Suppressor macrophage treated with lipopolysaccharide for 4 hours (primary cell): ENCODE measurements around the gene P2RX6.

Experiments
- DNase-seq: peaks from one replicate; pipeline ENCODE4 v3.0.0-alpha.2; 2020

P2RX6 gene

DNA sequence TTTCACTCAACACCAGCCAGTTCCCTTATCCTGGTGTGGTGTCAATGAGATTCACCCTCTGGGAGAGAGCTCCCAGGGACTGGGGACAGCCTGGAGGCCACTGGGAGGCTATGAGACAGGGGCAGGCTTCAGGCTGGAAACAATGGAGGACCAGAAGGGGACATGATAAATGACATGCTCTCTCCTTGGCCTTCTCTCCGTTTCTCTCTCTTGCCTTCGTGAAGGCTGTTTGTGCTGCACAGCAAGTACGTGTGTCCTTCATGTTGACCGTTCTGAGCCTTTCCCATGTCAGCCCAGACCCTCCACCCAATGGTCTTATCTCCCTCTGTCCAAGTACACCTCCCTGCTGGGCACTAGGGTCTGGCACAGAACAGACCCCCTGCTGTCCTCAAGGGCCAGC lies 34.4 kb upstream of the P2RX6 start:
- no peak for DNase-seq

GRCh38 chr22:20980938-20981722 lies 33.8 kb upstream of the P2RX6 start:
- DNase-seq, result no peak

GRCh38 chr22:20981787-20982562 lies 33.0 kb upstream of the P2RX6 start, which contains the start of gene LZTR1:
LZTR1 (plus strand) TSS chr22:20982297; CDS start chr22:20982372, 75 bp downstream.
- peak; percentile 89 for DNase-seq

GRCh38 chr22:20982563-20982882 lies 32.4 kb upstream of the P2RX6 start:
- DNase-seq, result no peak

DNA sequence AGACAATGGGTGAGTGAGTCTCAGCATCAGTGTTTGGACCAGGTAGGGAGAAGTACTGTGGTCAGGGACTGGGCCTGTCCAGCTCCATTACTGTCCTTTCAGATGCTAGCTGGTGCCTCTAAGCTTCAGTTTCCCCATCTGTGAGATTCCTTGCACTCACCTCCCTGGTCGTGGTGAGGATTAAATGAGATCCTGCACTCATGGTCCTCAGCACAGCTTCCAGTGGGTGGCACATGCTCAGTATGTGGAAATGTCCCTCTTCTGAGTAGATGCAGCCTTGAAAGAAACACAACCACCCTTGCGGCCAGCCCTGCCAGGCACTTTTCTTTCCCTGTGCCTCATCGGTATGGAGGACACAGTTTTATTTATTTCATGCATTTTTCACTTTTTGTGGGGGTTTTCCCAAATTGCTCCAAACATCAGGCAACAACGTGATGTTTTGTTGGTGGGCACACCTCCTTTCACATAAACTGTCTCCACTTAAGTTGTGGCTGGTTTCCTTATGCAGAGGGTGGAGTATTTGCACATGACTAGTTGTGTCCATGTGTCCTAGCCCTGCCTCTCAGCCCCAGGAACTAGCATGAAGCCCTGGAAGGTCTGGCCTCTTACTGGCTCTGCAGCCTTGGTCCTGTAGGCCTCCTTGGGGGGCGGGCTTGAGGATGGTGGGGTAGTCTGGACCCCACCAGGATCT lies 31.7 kb upstream of the P2RX6 start:
- DNase-seq, result no peak

GRCh38 chr22:20985720-20986119 lies 29.2 kb upstream of the P2RX6 start:
- DNase-seq, result no peak

DNA sequence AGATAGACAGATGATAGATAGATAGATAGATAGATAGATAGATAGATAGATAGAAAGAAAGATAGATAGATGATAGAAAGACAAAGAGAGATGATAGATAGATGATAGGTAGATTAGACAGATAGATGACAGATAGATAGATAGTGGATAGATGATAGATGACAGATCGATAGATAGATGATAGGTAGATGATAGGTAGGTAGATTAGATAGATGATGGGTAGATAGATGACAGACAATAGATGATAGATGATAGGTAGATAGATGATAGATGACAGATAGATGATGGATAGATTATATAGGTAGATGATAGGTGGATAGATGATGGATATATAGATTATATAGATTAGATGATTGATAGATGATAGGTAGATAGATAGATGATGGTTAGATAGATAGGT lies 28.6 kb upstream of the P2RX6 start:
- DNase-seq, result no peak

GRCh38 chr22:20987375-20987774 lies 27.6 kb upstream of the P2RX6 start:
- no peak for DNase-seq

- no peak for DNase-seq
Measured at GRCh38 chr22:20988573-20989322, 26.2 kb upstream of the P2RX6 start.

DNA sequence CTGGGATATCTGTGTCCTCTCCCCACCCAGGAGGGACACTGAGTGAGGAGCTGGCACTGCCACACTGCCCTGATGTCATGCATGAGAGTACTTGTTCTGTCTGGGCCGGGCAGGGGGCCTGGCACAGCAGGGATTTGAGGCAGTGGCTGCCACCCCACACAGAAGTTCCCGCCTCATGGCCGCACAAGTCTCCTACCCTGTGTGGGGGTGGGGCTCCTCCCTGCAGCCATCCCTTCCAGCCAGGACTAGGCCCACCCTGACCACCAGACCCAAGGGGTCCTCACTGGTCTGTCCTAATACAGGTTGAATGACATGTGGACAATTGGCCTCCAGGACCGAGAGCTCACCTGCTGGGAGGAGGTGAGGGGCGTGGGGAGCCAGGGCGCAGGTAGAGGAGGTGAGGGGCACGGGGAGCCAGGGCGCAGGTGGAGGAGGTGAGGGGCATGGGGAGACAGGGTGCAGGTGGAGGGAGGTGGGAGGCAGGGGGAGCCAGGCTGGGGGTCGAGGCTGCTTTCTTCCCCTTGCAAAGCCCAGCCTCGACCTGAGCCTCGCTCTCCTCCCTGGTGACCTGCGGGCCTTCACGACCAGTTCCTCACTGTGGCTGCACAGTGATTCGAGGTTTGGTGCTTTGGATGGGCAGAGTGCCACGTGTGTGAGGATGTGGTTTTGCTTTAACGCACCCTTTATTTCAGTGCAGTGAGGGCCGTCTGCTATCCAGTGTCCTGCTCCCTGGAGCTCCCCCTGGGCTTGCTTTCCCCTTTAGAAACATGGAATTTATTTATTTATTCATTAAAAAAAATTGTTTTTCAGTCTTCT lies 25.4 kb upstream of the P2RX6 start:
- no peak for DNase-seq

DNA sequence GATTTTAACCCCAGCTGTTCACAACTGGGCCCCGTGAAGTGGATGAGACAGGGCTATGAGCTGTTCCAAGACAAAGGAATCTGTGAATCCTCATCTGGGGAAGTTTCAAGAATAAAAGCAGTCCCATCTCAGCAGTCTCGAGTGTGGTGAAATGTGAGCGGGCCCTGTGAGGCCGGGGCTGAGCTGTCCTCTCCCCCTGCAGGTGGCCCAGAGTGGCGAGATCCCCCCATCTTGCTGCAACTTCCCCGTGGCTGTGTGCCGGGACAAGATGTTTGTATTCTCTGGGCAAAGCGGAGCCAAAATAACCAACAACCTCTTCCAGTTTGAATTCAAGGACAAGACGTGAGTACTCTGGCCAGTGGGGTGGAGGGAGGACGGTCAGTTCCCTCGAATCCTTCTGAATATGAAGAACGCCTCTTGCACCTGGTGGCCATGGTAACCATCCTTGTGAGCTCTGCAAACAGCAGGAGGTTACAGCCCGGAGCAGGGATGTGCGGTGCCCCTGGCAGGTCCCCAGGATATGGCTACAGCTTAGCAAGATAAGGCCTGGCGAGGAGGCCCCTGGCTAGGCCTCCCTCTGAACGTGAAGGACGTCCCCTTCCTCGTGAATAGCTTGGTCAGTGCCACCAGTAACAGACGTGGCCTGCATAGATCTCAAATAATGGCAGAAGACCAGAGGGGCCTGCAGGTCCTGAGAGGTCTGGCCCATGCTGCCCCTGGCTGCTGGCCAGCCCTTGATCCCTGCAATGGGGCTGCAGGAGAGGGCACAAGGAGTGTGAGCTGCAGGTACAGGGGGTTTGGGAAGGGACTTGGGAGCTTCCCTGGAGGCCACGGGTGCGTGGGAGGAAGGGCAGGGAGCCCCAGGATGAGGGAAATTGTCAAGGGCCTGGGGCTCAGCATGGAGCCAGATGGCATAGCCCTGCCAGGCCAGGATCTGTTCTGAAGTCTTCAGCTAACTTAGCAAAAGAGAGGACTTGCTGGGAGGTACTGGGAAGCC lies 24.5 kb upstream of the P2RX6 start:
- DNase-seq, result no peak

DNA sequence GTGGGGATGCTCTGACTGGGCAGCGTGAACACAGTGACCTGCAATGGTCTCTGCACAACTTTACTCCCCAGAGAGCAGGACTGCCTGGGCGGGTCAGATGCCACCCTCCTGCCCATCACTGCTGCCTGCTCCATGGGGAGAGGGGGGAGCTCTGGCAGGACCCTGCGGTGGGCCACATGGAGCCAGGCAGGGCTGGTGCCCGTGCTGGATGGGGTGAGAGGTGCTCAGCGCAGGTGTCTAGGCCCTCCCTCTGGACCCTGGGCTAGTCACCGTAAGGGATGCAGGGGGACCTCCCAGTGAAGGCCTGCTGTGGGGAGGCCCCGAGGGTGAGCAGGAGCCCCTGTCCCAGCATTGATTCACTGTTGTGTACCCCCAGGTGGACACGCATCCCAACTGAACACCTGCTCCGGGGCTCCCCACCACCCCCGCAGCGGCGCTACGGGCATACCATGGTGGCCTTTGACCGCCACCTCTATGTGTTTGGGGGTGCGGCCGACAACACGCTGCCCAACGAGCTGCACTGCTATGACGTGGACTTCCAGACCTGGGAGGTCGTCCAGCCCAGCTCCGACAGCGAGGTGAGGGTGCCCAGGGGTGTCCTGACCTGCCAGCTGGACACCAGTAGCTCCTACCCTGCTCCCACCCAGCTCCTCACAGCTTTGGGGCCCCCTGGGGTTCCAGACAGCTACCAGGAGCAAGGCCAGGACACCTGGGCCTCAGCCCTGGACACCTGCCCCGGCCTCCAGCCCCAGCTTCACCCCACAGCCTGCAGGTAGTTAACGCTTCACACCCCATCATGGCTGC lies 23.5 kb upstream of the P2RX6 start:
- no peak for DNase-seq

DNA sequence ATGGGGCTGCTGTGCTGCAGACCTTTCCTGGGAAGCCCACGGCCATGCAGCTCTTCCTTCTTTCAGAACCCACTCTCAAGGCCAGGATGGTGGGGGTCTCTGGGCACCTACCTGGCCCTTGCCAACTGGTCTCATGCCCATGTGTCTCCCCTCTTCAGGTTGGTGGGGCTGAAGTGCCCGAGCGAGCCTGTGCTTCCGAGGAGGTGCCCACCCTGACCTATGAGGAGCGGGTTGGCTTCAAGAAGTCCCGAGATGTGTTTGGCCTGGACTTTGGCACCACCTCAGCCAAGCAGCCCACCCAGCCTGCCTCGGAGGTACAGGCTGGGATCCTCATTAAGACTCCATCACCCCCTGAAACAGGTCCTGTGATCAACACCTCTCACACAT lies 22.9 kb upstream of the P2RX6 start:
- no peak for DNase-seq

DNA sequence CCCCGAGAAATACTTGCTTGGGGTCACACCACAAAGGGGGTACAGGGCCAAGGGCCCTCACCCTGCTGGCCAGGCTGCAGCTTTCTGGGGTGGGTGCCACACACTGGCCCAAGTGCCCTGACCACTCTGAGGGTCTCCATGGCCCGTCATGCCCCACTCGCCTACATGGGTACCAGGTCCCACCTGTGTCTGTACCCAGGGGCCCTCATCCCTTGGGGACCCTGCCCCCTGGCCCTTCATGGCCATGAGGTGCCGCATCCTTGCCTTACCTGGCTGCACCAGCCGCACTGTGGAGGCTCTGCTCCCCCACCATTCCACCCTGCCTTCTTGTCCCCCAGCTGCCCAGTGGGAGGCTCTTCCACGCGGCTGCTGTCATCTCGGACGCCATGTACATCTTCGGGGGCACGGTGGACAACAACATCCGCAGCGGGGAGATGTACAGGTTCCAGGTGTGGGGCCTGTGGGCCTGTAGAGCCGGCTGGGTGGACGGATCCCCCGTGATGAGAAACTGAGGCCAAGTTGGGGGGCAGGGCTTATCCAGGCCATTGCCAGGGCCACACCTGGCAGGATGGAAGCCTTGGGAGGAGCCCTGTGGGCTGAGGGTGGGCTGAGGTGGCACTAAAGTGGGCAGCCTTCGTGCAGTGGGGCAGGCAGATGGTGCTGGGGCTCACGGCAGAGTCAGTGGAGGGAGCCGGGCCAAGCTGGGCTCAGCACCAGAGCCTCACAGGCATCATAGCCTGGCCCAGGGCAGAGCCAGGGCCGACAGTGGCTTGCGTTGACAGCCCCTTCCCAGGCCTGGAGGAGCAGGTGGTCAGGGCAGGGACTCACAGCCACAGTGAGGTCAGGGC lies 22.3 kb upstream of the P2RX6 start:
- no peak for DNase-seq

DNA sequence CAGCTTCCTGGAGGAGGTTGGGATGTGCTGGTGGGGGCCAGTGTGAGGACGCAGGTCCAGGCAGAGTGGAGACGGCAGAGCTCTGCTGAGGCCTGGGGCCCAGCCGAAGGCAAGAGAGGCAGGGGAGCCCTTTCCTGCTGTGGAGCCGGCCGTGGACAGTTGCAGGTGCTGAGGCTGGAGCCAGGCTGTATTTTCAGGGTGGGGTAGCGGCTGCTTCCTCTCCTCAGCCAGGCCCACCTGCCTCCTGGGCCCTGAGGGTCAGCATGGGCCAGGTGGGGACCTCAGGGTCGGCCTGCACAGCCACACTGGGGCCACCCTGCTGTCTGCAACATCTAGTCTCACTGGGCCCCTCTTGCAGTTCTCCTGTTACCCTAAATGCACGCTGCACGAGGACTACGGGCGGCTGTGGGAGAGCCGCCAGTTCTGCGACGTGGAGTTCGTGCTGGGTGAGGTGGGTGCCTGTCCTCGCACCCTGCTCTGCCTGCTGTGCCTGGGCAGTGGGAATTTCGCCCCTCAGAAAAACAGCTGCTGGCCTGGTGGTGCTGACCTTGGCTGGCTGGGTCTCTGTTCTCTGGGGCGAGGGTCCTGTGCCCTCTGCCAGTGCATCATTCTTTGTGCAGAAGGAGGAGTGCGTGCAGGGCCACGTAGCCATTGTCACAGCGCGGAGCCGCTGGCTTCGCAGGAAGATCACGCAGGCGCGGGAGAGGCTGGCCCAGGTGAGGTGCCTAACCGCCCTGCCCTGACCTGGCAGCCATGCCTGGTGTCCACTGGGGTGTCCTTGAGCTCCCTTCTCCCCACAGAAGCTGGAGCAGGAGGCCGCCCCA lies 21.4 kb upstream of the P2RX6 start:
- DNase-seq, result no peak

DNA sequence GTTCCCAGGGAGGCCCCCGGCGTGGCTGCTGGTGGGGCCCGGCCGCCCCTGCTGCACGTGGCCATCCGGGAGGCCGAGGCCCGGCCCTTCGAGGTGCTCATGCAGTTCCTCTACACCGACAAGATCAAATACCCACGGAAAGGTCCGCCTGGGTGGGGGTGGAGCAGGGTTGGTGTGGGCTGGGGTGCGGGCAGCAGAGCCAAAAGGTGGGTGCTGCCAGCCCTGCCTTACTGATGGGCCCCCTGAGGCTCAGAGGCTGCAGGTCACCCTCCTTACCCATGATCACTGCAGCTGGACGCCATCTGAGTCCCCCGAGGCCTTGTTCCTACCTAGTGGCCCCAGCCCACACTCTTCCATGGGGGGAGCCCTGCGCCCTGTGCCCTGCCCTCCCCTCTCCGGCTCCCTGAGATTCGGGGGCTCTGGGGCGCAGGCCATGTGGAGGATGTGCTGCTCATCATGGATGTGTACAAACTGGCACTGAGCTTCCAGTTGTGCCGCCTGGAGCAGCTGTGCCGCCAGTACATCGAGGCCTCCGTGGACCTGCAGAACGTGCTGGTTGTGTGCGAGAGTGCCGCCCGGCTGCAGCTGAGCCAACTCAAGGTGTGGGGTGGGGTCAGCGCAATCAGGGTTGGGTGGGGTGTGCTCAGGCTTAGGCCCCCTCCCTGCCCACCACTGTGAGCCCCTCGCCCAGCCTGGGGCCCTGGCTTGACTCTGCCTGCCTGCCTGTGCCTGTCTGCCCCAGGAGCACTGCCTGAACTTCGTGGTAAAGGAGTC lies 20.6 kb upstream of the P2RX6 start:
- DNase-seq, result no peak

DNA sequence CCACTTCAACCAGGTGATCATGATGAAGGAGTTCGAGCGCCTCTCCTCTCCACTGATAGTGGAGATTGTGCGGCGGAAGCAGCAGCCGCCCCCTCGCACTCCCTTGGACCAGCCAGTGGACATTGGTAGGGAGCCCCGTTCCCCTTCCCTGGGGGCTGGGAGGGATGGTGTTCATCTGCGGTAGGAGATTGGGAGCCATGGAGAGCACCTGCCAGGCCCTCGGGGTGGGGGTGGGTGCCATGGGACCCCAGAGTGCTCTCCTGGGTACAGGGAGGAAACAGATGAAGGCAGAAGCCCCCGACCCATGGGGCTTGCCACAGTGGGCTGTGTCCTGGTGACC lies 20.1 kb upstream of the P2RX6 start:
- no peak for DNase-seq
